Lower lobe of right lung (tissue), 2 donors: ENCODE data around the gene SEC63. TPM values are rescaled to one million over a fixed set of nuclear protein-coding genes. Genes with fewer than 3 reads are reported as not detected.

Source experiments
- ATAC-seq, 2 donors: fragments of 200-7000 bp; cut with Tn5 transposase; one replicate each; pipeline ENCODE4 v1.9.1; 2020 to 2022; ENCODE audit warnings: mild to moderate bottlenecking in 2 of 2, moderate library complexity in 2 of 2
- DNase-seq: peaks from one replicate; pipeline ENCODE4 v3.0.0-alpha.2; 2020
- H3K27ac ChIP-seq: fragments of 200-600 bp; one replicate; pipeline ENCODE4 v1.8.0; 2022
- H3K27me3 ChIP-seq: fragments of 200-600 bp; one replicate; pipeline ENCODE4 v1.8.0; 2022; ENCODE audit warnings: low read depth
- H3K36me3 ChIP-seq: fragments of 200-600 bp; one replicate; pipeline ENCODE4 v1.8.0; 2022; ENCODE audit warnings: mild to moderate bottlenecking
- H3K4me1 ChIP-seq: fragments of 200-600 bp; one replicate; pipeline ENCODE4 v1.8.0; 2022
- H3K4me3 ChIP-seq: fragments of 200-600 bp; one replicate; pipeline ENCODE4 v1.8.0; 2022; ENCODE audit warnings: mild to moderate bottlenecking
- H3K9me3 ChIP-seq: fragments of 200-600 bp; one replicate; pipeline ENCODE4 v1.8.0; 2022
- intact Hi-C: fragments of 100-400 bp; cut with DNase I; formaldehyde crosslinking; loops from one replicate; pipeline ENCODE4 v1.11.0; 2022
- long read RNA-seq: library from polyadenylated mRNA; unstranded; transcript quantifications from one replicate; pipeline ENCODE4 v2.0.0, GENCODE V29; 2021
- total RNA-seq: library from RNA; stranded (reverse); fragmentation: NEBNext Ultra II Directional; extraction: Animal tissue kit (Norgen Biotek cat#: 25700); gene quantifications from one replicate; pipeline ENCODE4 v1.2.1, GENCODE V29; 2021
- TF ChIP-seq, protein P1 (sequence below): fragments of 200-600 bp; IDR thresholded peaks from one replicate; pipeline ENCODE4 v1.8.0; 2022; ENCODE audit warnings: antibody characterized with exemption, mild to moderate bottlenecking
- donor health status: DM: no; HTN: yes; CAD: no; lungs with severe emphysema.

Gene SEC63, protein sequence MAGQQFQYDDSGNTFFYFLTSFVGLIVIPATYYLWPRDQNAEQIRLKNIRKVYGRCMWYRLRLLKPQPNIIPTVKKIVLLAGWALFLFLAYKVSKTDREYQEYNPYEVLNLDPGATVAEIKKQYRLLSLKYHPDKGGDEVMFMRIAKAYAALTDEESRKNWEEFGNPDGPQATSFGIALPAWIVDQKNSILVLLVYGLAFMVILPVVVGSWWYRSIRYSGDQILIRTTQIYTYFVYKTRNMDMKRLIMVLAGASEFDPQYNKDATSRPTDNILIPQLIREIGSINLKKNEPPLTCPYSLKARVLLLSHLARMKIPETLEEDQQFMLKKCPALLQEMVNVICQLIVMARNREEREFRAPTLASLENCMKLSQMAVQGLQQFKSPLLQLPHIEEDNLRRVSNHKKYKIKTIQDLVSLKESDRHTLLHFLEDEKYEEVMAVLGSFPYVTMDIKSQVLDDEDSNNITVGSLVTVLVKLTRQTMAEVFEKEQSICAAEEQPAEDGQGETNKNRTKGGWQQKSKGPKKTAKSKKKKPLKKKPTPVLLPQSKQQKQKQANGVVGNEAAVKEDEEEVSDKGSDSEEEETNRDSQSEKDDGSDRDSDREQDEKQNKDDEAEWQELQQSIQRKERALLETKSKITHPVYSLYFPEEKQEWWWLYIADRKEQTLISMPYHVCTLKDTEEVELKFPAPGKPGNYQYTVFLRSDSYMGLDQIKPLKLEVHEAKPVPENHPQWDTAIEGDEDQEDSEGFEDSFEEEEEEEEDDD
- total RNA-seq = 96.5 TPM
- long read RNA-seq, full-length matches to known transcripts = 58 of 135 reads
- long read RNA-seq, partial matches to known transcripts = 51 of 135 reads
- long read RNA-seq, other reads (novel, unspliced or antisense) = 26 of 135 reads

DNA sequence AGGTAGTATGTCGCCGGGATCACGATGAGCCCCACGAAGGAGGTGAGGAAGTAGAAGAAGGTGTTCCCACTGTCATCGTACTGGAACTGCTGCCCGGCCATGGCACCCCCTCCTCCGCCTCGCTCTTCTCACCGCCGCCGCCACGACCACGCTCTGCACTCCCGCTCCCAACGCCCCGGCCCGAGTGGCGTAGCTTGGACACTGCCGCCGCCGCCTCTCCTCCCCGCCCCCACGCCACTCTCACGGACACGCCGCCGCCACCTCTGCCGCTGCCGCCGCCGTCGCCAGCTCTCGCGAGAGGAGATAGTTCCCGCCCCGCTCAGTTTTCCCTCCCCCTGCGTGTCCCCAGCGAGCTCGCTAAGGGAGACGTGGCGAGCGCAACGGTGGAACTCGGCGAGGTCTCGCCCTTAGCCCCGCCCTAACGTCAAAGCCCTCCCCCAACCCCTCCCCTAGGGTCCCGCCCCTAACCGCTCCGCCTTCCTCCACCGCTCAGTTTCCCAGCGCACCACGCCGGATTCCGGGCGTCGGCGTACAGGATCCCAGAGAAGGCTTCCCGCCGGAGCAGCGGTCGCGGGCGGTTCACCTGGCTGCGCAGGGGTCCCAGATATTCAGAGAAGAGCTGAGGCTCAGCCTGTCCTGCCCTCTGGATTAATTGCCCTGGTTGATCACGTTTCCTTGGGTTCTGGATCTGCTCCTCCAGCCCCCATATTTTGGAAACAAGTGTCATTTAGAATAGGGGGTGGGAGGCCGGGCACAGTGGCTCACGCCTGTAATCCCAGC is at the start of gene SEC63:
SEC63 (minus strand) TSS at position 300 of the 780 bp plus-strand sequence; CDS start at position 101, 199 bp downstream.
- Histone ChIP-seq H3K4me3 (peak within 1 kb of the TSS; percentile 86), H3K4me1 (peaks cover 28% of the 10 kb centered on the region), H3K27me3 (no peaks in the 10 kb centered on the region), H3K36me3 (no peaks in the 10 kb centered on the region), H3K9me3 (no peaks in the 10 kb centered on the region), H3K27ac (peak within 1 kb of the TSS; percentile 94)
- peak; percentile 98 for DNase-seq
- peak; percentile 99 to 100 for ATAC-seq
- TF ChIP-seq, protein P1, sequence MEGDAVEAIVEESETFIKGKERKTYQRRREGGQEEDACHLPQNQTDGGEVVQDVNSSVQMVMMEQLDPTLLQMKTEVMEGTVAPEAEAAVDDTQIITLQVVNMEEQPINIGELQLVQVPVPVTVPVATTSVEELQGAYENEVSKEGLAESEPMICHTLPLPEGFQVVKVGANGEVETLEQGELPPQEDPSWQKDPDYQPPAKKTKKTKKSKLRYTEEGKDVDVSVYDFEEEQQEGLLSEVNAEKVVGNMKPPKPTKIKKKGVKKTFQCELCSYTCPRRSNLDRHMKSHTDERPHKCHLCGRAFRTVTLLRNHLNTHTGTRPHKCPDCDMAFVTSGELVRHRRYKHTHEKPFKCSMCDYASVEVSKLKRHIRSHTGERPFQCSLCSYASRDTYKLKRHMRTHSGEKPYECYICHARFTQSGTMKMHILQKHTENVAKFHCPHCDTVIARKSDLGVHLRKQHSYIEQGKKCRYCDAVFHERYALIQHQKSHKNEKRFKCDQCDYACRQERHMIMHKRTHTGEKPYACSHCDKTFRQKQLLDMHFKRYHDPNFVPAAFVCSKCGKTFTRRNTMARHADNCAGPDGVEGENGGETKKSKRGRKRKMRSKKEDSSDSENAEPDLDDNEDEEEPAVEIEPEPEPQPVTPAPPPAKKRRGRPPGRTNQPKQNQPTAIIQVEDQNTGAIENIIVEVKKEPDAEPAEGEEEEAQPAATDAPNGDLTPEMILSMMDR = no peak
- intact Hi-C loops = no loop called here

DNA sequence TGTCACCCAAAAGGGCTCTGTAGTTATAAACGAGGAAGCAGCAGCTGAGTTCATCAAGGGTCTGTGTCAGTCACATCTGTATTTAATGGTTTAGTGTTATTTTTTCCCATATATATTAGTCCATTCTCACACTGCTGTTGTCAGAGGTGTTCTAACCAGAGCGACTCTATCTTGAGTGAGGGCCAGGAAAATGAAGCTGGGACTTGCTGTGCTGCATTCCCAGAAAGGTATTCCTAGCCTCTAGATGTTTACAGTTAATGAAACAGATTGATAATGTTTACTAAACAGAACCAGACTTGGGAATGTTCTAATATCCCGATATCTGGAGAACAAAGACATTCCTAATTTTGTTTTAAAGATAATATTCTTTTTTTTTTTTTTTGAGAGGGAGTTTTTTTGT is 48.0 kb upstream of the SEC63 start:
- Histone ChIP-seq H3K4me1 (no peaks in the 10 kb centered on the region), H3K27me3 (no peaks in the 10 kb centered on the region), H3K27ac (no peak overlapping the region), H3K9me3 (peaks cover 9% of the 10 kb centered on the region), H3K4me3 (no peak overlapping the region), H3K36me3 (no peaks in the 10 kb centered on the region)
- intact Hi-C loops = no loop called here
- no peak for DNase-seq
- no peak for ATAC-seq
- TF ChIP-seq, protein P1 = no peak

DNA sequence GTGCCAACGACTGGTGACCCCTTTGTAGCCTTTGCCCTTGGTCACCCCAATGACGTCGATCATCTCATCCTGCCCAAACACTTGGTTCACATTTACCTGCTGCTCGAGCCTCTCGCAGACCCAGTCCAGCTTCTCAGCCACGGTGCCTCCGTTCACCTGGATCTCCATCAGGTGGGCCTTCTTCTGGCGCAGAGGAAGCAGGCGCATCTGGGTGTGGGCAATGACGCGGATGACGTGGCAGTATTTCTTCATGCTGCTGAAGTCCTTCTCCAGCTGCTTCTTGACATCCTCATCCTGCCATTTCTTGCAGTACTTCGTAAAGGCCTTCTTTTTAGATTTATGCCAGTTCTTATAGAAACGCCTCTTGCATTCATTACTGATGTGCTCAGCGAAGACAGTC is 46.9 kb upstream of the SEC63 start:
- DNase-seq (no peak), ATAC-seq (no peak)
- H3K4me3 ChIP-seq = no peak overlapping the region
- H3K27ac ChIP-seq = no peak overlapping the region
- no peaks in the 10 kb centered on the region for H3K27me3 ChIP-seq
- H3K4me1 ChIP-seq = no peaks in the 10 kb centered on the region
- TF ChIP-seq, protein P1 = no peak
- H3K36me3 ChIP-seq = no peaks in the 10 kb centered on the region
- H3K9me3 ChIP-seq = peaks cover 7% of the 10 kb centered on the region
- intact Hi-C loops = no loop called here

DNA sequence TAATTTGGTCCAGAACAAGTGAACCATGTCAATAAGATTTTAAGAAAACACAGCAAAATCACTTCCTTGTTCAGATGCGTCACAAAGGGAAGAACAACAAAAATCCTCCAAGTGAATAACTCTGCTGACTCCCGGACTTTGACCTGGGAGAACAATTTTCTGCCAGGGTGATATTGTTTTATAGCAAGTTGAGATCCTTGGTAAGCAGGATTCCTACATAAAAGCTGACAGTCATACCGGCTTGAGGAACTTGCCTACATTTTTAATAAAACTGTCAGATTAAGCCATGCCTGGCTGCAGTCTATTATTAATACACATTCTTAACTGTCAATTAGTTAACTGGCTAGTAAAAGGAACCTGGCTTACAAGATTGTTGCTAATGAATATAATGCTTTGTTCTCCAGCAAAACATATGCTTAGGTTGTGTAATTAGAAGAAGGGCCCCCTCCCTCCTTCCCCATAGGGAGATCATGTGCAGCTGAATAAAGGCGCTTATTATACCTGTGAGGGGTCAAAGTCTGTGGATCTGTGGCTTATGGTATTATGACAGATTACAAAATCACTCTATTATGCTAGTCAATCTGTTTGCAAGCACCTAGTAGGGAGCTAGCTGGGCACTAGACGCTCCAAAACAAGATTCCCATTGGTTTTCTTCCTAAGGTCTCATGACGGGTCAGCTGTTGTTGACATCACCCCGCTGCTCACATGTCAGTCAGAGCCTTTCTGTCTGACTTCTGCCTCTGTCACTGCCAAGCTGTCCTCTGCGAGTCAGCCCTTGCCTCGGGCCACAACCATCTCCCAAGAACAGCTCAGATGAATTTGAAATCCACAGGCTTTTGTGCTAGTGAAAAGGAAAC is 44.6 kb upstream of the SEC63 start:
- TF ChIP-seq, protein P1 = no peak
- Histone ChIP-seq H3K4me3 (no peak overlapping the region), H3K27me3 (no peaks in the 10 kb centered on the region), H3K27ac (no peak overlapping the region), H3K36me3 (no peaks in the 10 kb centered on the region), H3K4me1 (no peaks in the 10 kb centered on the region), H3K9me3 (no peaks in the 10 kb centered on the region)
- DNase-seq (no peak), ATAC-seq (no peak)
- intact Hi-C loops = no loop called here
